GM13976 (cell line): ENCODE data around the gene CELF2.

Source experiments
- DNase-seq: peaks from one replicate; pipeline ENCODE4 v3.0.0; 2012; ENCODE audit warnings: low spot score
- in situ Hi-C: fragments of 300-500 bp; cut with MboI; formaldehyde crosslinking; loops from one replicate; pipeline ENCODE4 v1.12.0; 2022; ENCODE audit warnings: low sequenced_read_pairs, mixed read lengths, inconsistent platforms; ENCODE audit not compliant: unreplicated experiment
- TF ChIP-seq, protein P1 (sequence below): IDR thresholded peaks from 2 replicates; pipeline ENCODE4 v1.5.1; 2012; ENCODE audit warnings: borderline replicate concordance, mild to moderate bottlenecking; ENCODE audit not compliant: insufficient read depth; ENCODE audit errors: extremely low read depth, missing control alignments, control extremely low read depth

Gene CELF2

DNA sequence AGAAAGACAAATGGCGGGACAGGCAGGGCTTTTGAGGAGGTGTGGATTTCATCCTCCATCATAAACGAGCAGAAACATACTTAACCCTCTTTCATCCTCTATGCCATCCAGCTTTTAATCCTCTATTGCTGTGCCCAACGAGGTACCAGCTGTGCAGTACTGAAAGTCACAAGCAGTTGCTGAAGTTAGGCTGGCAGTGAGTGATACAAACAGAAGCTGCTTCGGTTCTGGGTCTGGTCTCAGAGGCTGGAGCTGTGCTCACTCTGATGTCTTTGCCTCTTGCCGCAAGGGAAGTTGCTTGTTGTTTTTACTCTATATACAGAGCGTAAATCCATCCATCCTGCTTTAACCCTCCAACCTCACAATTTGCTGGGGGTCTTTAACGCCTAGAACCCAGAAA is 235.2 kb downstream of the CELF2 start:
- TF ChIP-seq, protein P1, sequence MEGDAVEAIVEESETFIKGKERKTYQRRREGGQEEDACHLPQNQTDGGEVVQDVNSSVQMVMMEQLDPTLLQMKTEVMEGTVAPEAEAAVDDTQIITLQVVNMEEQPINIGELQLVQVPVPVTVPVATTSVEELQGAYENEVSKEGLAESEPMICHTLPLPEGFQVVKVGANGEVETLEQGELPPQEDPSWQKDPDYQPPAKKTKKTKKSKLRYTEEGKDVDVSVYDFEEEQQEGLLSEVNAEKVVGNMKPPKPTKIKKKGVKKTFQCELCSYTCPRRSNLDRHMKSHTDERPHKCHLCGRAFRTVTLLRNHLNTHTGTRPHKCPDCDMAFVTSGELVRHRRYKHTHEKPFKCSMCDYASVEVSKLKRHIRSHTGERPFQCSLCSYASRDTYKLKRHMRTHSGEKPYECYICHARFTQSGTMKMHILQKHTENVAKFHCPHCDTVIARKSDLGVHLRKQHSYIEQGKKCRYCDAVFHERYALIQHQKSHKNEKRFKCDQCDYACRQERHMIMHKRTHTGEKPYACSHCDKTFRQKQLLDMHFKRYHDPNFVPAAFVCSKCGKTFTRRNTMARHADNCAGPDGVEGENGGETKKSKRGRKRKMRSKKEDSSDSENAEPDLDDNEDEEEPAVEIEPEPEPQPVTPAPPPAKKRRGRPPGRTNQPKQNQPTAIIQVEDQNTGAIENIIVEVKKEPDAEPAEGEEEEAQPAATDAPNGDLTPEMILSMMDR = no peak
- DNase-seq = no peak
- in situ Hi-C loops = no loop called here

DNA sequence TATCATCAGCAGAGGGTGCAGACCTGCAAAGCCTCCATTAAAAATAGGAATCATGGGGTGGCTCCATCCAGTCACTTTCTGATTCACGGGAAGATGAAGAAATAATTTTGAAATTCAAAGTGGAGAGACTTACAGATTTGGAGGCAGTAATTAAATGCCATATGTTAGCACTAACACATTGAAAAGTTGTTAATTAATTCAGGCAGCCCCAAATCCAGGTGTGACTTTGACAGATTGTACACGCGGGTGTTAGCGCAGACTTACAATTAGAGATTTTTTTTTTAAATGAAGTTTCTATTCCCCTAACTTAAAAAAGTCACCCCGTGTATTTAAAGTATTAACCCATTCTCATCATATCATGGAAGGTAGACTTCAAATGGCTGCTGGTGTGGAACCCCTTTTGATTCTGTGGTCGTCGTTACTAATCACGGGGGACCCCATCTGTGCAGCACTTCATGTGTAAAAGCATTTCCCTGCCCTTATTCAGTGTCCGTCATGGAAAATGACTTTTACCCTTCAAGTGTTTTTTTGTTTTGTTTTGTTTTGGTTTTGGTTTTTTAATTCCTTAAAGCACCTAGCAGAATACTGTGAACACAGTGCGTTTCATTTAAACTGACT is 235.8 kb downstream of the CELF2 start:
- no peak for DNase-seq
- TF ChIP-seq, protein P1 = no peak
- in situ Hi-C loops = no loop called here

DNA sequence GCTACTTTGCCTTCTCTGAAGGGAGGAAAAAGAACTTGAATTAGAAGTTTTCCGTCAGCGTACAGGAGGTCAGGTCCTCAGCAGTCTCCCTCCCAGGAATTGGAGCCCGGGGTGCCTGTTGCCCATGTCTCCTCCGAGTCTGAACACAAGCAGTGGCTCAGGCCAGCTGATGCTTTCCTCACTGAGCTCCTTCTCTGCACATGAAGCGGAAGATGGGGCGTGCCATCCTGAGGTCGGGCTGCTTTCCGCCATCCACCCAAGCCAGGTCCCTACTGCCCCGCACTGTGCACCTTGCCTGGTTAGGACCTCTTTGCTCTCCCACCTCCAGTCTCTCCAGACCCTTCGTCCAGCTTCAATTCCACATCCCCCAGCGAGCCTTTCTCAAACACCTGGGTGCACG is 237.5 kb downstream of the CELF2 start:
- DNase-seq = no peak
- TF ChIP-seq, protein P1 = no peak
- in situ Hi-C loops = no loop called here

DNA sequence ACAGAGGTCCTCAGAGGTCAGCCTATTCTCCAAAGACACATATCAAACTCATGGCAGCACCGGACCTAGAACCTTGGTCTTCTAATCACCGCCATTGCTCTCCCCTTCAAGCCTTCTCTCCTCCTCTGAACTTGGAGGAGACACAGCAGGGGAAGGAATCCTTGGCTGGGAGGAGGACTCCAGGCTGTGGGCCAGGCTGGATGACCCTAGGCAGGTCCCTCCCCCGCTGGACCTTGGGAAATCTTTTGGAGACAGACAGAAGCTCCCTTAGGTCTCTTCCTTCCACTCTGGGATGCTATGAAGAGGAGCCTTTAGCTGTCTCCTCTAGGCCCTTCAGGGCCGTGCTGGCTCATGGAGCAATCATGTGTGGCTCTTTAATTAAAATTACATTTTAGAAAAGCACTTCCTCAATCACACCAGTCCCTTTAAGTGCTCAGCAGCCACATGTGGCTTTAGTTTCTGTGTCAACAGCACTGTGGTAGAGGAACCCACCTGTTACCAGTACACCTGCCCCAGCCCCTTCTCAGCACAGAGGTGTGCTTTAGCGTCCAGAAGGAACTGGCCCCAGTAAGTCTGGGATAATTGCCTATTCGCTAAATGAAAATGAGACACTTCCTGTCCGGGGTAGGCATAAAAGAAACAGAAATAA is 238.2 kb downstream of the CELF2 start:
- DNase-seq = no peak
- in situ Hi-C loops = no loop called here
- TF ChIP-seq, protein P1 = no peak

DNA sequence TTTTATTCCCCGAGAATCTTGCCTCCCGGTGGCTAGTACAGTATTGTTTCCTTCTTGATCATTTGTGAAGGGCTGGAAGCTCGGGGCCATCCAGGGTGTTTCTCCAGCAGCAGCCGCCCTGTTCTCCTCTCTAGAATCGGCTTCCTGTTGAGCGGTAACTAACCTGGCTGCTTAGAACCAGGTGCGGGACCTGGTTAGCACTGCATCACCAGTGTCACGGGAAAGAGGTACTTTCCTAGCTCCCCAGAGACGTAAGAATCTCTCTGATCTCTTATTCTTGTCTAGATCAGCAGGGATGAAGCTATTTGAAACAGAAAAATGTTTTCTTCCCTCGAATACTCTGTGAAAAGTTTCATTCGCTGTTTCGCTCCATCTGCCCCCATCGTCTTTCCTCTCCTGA is 239.2 kb downstream of the CELF2 start:
- TF ChIP-seq, protein P1 = no peak
- in situ Hi-C loops = no loop called here
- no peak for DNase-seq

DNA sequence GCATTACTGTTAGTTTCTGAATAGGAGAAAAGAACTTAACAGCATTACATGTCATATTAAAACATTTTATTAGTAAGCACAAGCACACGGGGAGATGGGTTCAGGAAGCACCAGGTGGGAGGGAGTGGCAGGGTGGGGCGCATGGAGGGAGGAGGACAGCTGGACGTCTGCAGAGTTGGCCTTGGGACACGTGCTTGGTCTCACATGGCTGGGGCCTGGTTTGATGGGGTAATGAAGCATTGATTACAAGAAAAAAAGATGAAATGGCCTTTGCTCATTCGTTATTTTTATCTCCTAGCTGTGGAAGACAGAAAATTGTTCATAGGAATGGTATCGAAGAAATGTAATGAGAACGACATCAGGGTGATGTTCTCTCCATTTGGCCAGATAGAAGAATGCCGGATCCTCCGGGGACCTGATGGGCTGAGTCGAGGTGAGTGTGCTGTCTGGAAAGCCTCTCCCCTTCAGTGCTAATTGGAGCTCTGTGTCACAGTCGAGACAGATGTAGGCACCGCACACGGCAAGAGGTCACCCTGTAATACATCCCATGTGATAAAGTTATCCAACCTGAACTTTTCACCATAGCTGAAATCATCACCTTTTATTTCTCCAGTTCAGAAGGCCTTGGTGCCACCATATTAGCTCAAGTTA is 239.9 kb downstream of the CELF2 start:
- no peak for DNase-seq
- in situ Hi-C loops = no loop called here
- TF ChIP-seq, protein P1 = no peak
